Stimulated activated CD4-positive, alpha-beta T cell treated with anti-CD3 and anti-CD28 coated beads, Interleukin-2, amount 100 ng/mL, for 4 hours (primary cell): ENCODE measurements around the gene LRRC75A.
A peak's percentile ranks its signal among the peaks of the same experiment; 100 is the strongest.
"Not testable (repeated sequence)": the region's sequence is repeated elsewhere in the genome, so short reads cannot be mapped to it uniquely, and the experiment has no call there.

ENCODE experiments used
- DNase-seq: peaks from one replicate; pipeline ENCODE4 v3.0.0-alpha.2; 2020; ENCODE audit warnings: low read depth

Gene LRRC75A

GRCh38 chr17:16449121-16449570, 42.8 kb downstream of the LRRC75A start:
- no peak for DNase-seq

- DNase-seq, result no peak
Measured at GRCh38 chr17:16448490-16448889, 43.5 kb downstream of the LRRC75A start.

DNA sequence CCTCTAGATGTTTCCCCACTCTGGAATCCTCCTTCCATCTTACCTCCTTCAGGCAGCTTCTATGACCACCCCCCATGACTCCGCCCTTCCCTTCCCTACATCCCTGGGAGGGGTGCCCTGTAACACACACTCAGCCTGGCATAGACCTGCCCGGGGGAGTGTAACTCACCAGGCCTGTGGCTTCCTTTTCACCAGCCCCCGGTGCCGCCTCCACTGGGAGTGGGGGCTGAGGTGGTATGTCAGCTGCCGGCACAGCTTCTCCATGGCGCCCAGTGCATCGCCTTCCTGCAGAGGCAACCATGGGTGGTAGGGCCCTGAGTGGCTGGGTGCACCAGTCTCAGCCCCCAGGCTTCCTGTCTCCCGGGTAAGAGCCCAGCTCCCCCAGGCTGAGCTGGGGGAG, 44.3 kb downstream of the LRRC75A start:
- DNase-seq, result no peak

DNA sequence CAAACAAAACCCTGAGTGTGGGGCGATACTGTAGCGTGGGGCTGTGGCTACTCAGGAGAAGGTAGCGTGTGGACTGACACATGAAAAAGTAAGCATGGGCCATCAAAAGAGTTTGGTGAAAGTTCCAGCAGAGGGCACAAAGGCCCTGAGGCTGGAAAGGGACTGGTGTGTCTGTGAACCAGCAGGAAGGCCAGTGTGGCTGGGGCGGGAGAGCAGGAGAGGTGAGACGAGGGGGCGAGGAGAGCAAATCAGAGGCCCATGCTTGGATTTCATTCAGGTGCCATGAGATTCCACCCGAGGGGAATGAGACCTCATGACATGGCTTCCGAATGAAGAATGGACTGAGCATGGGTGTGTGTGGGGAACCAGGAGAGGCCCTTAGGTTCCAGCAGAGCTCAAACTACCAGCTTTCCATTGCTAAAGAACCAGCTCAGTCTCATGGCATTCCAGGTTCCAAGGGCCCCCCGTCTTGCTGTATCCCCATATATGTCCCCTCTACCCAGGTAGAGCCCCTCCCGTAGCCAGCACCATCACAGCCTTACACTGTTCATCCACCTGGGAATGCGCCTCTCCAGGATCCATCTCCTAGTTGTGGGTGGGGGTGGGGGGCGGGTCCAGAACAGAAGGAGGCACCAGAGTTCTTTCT, 45.5 kb downstream of the LRRC75A start:
- DNase-seq, result no peak

DNA sequence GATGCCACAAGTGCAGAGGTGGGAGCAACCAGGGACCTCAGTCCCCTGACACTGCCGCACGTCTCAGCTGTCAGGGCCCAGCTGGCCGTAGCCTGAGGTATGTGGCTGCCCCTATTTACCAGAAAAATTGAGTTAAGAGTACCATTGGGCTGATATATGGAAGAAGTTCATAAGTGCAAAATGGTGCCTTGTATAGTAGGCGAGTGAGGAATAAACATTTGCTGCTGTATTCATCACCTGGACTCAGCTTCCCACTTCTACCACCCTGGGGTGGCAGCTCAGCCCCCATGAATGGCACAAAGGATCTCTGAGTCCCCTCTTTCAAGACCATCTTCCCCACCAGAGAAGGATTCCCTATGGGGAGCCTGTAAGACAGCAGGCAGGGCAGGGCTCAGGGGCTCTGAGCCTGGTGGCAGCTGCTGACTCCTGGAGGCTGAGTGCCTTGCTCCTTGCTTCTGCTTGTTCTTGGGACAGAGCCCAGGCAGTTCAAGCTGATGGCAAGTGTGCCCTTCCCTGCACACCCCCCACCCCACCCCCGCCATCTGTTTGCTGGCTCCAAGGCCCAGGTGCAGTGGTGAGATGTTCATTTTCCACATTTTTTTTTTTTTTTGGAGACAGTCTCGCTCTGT, 47.6 kb downstream of the LRRC75A start:
- no peak for DNase-seq

DNA sequence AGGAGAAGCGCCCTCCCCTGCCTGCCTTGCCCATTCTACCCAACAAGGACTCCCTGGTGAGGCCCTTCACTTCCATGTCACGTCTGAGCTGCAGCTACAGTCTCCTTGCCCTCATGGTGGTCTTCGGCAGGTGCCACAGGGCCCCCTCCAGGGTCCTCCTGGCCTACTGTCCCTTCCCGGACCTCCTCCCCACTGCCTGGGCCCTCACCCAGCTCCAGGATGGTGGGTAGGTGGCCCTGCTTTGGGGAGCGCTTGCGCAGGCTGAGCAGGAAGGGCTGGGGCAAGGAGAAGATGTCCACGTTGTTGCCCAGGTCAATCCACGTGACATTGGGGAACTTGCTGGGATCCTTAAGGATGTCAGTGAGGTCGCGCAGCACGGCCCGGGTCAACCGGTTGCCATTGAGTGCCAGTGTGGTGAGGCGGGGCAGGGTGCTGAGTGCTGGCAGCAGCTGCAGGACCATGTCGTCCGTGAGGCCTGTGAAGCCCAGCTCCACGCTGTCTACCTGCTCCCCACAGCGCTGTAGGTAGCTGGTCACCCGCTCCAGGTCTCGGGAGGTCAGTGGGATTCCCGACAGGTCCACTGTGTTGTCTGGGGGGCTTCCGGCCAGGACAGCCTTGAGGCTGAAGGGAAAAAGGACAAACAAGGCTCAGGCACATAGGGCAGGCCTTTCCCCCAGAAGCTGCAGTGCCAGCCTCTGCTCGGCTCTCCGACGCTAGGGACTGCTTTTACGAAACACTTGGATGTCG, 48.3 kb downstream of the LRRC75A start:
- no peak for DNase-seq

- DNase-seq, result no peak
Measured at GRCh38 chr17:16442594-16443510, 49.1 kb downstream of the LRRC75A start.

DNA sequence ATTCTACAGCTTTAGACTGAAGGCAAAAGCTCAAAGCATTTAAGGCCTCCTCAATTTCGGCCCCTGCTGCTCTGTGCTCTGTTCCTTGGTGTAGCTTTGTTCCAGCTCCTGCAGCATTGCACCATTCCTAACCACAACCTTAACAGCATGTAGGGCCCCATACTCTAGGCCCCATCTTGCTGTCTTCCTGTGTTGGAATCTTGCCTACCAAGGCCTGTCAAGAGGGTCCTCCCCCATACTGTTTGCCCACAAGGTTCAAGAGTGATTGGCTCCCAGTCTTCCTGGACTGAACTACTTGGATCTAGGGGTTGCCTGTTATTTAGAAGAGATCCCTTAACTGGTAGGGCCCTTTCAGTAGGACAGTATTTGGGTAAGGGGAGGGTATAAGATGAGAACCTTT, 49.9 kb downstream of the LRRC75A start:
- DNase-seq, result no peak

- DNase-seq, result no peak
Measured at GRCh38 chr17:16440901-16441629, 50.9 kb downstream of the LRRC75A start.

DNA sequence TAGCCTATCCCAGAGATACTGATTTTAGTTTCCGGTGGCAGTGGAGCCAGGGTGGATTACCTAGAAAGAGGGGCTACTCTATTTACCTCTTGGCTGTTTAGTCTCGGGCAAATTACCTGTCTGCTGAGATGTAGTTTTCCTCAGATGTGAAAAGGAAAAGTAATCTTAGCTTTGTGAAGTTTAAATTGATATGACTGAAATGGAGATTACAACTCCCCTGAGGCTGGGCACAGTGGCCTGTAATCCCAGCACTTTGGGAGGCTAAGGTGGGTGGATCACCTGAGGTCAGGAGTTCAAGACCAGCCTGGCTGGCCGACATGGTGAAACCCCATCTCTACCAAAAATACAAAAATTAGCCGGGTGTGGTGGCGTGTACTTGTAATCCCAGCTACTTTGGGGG, 51.6 kb downstream of the LRRC75A start:
- DNase-seq, result not testable (repeated sequence)

DNA sequence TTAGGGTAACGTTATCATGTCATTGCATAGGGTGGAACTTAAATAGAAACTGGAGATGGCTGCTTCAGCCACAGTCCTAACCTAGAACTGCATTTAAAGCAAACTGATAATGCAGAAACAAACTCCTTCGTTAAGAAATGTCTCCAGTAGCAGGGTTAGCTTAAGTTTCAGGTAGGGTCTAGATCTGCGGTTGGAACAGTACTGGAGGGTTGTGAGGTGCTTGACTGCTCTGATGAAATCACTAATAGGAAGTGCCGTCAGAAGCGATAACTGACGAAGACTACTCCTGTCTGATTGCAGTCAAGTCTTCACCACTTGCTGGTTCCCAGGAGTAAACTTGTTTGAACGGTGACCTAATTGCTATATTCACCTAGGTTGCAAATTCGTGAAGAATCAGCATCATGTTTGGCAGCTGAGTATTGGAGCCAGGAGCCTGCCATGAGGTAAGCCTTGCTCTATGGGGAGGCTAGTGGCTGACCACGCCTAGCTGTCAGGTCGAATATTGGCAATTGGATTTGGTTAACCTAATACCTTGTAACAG, 52.1 kb downstream of the LRRC75A start:
- peak; percentile 24 for DNase-seq

GRCh38 chr17:16439303-16439791, 52.6 kb downstream of the LRRC75A start:
- no peak for DNase-seq

DNA sequence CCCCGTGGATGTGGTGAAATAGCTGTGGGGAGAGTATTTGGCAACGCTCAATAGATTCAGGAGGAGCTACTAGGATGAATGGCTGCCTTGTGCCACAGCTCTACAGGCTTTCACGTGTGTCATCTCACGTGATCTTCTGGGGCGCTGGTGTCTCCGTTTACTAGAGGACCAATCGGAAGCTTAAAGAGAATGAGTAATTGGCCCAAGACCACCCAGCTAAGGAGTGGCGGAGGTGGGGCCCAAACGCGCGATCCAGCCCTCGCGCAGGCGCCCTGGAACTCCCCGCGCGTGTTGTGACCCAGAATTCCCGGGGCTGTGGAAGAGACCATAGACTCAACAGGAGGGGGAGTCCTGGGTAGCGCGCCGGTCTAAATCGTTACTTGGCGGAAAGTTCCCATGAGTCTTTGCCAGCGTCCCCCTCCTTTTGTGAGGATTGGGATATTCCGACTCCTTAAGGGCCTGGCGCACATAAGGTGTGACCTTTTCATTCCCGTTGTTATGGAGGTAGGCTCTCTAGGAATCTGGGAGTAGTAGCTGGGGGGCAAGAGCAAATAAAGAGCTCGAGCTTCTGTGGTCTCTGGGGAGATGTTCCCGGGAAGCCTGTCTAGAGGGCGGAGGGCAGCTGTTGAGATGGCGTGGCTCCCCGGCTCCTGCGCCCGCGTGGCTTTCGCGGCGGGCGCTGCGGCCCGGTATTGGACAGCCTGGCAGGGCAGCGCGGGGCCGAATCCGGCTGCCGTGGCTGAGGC, 53.3 kb downstream of the LRRC75A start:
- peak; percentile 95 for DNase-seq

GRCh38 chr17:16438173-16438556, 53.8 kb downstream of the LRRC75A start:
- DNase-seq, result no peak

DNA sequence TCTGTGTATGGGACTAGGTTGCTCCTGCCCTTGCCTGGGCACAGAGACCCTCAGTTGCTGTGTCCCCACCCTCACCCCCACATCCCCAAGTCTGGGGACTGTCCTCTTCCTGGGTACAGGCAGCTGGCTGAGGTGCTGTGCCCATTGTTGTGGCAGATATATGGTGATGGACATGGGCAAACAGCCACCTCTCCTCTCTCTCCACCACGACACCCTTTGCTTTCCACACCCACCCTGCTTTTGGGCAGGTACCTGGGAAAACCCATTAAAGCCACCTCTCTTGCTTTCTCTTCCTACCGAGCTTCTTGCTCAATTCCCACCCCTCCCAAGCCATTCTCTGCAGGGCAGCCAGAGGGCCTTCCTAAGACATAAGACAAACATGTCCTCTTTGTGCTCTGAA, 54.9 kb downstream of the LRRC75A start:
- DNase-seq, result no peak

GRCh38 chr17:16435925-16436886, 55.8 kb downstream of the LRRC75A start:
- no peak for DNase-seq

DNA sequence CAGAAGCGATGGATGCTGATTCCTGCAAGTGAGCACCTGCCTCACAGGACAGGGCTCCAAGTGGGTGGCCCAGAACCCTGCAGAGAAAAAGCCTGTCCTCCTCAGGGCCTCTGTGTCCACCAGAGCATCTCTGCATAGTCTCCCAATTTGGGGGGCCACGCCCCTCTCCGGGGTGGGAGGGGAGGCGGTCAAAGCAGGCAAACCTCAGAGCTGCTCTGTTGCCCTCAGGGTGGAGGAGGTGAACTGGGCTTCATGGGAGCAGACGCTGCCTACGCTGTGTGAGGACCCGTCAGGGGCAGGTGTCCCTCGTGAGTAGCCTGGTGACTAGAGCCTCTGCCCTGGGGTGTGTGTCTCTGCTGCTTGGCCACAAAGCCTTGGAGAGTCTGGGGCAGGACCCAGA, 57.3 kb downstream of the LRRC75A start:
- DNase-seq, result no peak

DNA sequence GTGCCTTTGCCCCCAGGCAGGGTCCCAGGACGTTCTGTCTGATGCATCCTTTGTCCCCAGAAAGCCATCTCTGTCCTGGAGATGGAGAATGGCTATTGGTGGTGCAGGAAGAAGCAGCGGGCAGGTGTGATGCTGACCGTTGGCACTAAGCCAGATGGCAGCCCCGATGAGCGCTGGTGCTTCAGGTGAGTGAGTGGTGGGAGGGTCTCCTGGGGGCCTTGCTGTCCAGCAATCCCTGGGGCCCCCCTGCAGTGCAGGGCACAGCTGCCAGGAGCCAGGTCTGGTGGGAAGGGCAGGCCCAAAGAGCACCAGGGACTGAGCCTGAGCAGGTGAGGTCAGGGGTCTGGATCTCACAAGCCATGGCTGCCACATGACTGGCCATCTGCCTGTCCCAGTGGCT, 58.5 kb downstream of the LRRC75A start:
- no peak for DNase-seq

- DNase-seq, result no peak
Measured at GRCh38 chr17:16432017-16432416, 60.0 kb downstream of the LRRC75A start.
